ENCODE data around the gene EVI5.
A peak's percentile ranks its signal among the peaks of the same experiment; 100 is the strongest.

The EVI5 gene

GRCh38 chr1:92482665-92483609 is 302.0 kb downstream of the EVI5 start:
- Histone ChIP-seq H3K4me1 (ENCODE audit: low read length) (peaks cover 6% of the 10 kb centered on the region; the same call in 1 of the 2 replicates), H3K27ac (ENCODE audit: low read length) (no peak overlapping the region), H3K79me2 (ENCODE audit: low read length) (no peaks in the 10 kb centered on the region), H2AFZ (ENCODE audit: low read depth, low read length) (peak overlapping the region; percentile 58; the same call in 1 of the 2 replicates), H3K27me3 (ENCODE audit: low read depth, low read length) (peaks cover 7% of the 10 kb centered on the region), H4K20me1 (ENCODE audit: insufficient read depth, low read length) (no peaks in the 10 kb centered on the region), H3K36me3 (replicated peaks; ENCODE audit: low read depth, low read length) (no peaks in the 10 kb centered on the region), H3K4me3 (ENCODE audit: low read length) (peak overlapping the region; percentile 90), H3K4me2 (ENCODE audit: low read length) (peak overlapping the region; percentile 87), H3K9me3 (ENCODE audit: insufficient read depth, low read length) (no peaks in the 10 kb centered on the region), H3K9ac (ENCODE audit: low read length) (peak overlapping the region; percentile 75)
- TF ChIP-seq EZH2phosphoT487 (IDR thresholded peaks at IDR 0.05; ENCODE audit: low read depth), result no peak
- no peak for TF ChIP-seq CTCF (IDR thresholded peaks at IDR 0.05; ENCODE audit: low read depth, low read length)

DNA sequence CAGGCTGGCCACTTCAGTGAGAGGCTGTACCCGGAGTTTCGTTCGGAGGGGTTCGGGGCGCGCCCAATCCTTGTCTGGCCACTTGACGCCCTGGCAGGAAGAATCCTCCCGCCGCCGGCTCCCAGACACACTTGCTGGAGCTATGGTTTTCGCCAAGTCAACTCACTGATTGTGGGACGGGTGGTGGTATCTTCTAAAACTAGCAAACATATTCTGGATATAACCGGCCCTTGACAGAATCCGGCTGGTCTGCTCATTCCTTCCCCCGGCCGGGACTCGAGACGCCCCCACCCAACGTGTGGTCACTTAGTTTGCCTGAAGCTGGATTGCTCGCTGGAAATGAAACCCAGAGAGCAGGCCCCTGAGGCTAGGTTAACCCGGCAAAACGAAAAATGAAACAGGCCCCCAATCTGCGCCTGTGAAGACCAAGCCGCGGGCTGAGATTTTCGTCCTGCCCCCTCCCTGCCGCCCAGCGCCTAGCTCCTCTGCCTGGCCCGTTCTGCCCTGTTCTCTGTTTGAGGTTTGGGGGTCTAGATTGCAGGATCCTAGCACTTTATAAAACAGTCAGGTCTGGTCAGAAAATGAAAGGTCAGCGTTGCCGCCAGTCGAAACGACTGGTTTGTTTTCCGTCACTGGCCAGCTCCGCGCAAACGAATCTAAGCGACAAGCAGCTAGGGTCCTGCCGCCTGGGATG is 302.8 kb downstream of the EVI5 start:
- TF ChIP-seq EZH2phosphoT487 (IDR thresholded peaks at IDR 0.05; ENCODE audit: low read depth) (no peak), CTCF (IDR thresholded peaks at IDR 0.05; ENCODE audit: low read depth, low read length) (no peak)
- H3K4me1 ChIP-seq (ENCODE audit: low read length), result peaks cover 6% of the 10 kb centered on the region; the same call in 1 of the 2 replicates
- H3K4me3 ChIP-seq (ENCODE audit: low read length), result peak overlapping the region; percentile 90
- no peak overlapping the region for H2AFZ ChIP-seq (ENCODE audit: low read depth, low read length)
- H3K27me3 ChIP-seq (ENCODE audit: low read depth, low read length), result peaks cover 7% of the 10 kb centered on the region
- H3K36me3 ChIP-seq (replicated peaks; ENCODE audit: low read depth, low read length), result no peaks in the 10 kb centered on the region
- H3K4me2 ChIP-seq (ENCODE audit: low read length), result peak overlapping the region; percentile 87
- H3K9me3 ChIP-seq (ENCODE audit: insufficient read depth, low read length), result no peaks in the 10 kb centered on the region
- H3K27ac ChIP-seq (ENCODE audit: low read length), result no peak overlapping the region
- H3K9ac ChIP-seq (ENCODE audit: low read length), result no peak overlapping the region
- H4K20me1 ChIP-seq (ENCODE audit: insufficient read depth, low read length), result no peaks in the 10 kb centered on the region
- no peaks in the 10 kb centered on the region for H3K79me2 ChIP-seq (ENCODE audit: low read length)

DNA sequence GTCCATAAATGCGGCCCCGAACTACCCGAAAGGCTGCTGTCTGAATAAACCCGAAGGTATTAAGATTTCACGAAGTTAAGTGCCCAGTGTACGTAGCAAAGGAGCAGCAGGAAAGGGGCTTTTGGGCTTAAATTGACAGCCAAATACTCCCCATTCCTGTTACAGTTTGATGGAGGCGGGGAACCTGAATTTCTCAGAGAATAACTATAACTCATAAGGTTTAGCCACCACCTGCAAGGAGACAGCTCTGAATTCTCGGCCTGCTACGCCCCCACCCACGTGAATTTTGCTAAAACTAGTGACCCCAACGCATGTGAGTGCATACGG is 303.3 kb downstream of the EVI5 start:
- no peak overlapping the region for H3K4me2 ChIP-seq (ENCODE audit: low read length)
- H4K20me1 ChIP-seq (ENCODE audit: insufficient read depth, low read length), result no peaks in the 10 kb centered on the region
- TF ChIP-seq CTCF (IDR thresholded peaks at IDR 0.05; ENCODE audit: low read depth, low read length) (no peak), EZH2phosphoT487 (IDR thresholded peaks at IDR 0.05; ENCODE audit: low read depth) (no peak)
- H3K79me2 ChIP-seq (ENCODE audit: low read length), result no peaks in the 10 kb centered on the region
- H3K27me3 ChIP-seq (ENCODE audit: low read depth, low read length), result peaks cover 7% of the 10 kb centered on the region
- no peak overlapping the region for H3K27ac ChIP-seq (ENCODE audit: low read length)
- H3K9me3 ChIP-seq (ENCODE audit: insufficient read depth, low read length), result no peaks in the 10 kb centered on the region
- H3K4me3 ChIP-seq (ENCODE audit: low read length), result no peak overlapping the region
- H3K9ac ChIP-seq (ENCODE audit: low read length), result no peak overlapping the region
- H2AFZ ChIP-seq (ENCODE audit: low read depth, low read length), result no peak overlapping the region
- H3K4me1 ChIP-seq (ENCODE audit: low read length), result peaks cover 12% of the 10 kb centered on the region
- H3K36me3 ChIP-seq (replicated peaks; ENCODE audit: low read depth, low read length), result no peaks in the 10 kb centered on the region

Measured in OCI-LY3 (cell line).